Spleen (tissue), 11 donors: Measurements from ENCODE around the gene CXCR3. TPM values are rescaled to one million over a fixed set of nuclear protein-coding genes. Genes with fewer than 3 reads are reported as not detected.
A peak's percentile ranks its signal among the peaks of the same experiment; 100 is the strongest.

Source experiments
- DNase-seq: peaks from one replicate; pipeline ENCODE4 v3.0.0-alpha.2; 2020
- H3K27ac ChIP-seq, 8 donors: fragments of 200-600 bp; sonication (generic) in 7 of 8; 1 replicate in 4 of 8; 2 replicates in 4 of 8; pipeline versions ENCODE4 v1.5.0 to v1.8.0; 2016 to 2021; ENCODE audit warnings: inconsistent platforms in 4 of 8, mild to moderate bottlenecking in 4 of 8, moderate library complexity in 1 of 8
- H3K27me3 ChIP-seq, 7 donors: fragments of 200-600 bp; sonication (generic) in 6 of 7; replicated peaks in 1 of 7; 1 replicate in 4 of 7; 2 replicates in 3 of 7; pipeline versions ENCODE4 v1.5.0 to v1.8.0; 2016 to 2021; ENCODE audit warnings: inconsistent platforms in 3 of 7, mild to moderate bottlenecking in 1 of 7
- H3K36me3 ChIP-seq, 6 donors: fragments of 200-600 bp; sonication (generic) in 5 of 6; 1 replicate in 4 of 6; 2 replicates in 2 of 6; pipeline versions ENCODE4 v1.5.0 to v1.8.0; 2016 to 2021; ENCODE audit warnings: inconsistent platforms in 2 of 6
- H3K4me1 ChIP-seq, 6 donors: fragments of 200-600 bp; sonication (generic) in 5 of 6; 1 replicate in 3 of 6; 2 replicates in 3 of 6; pipeline versions ENCODE4 v1.5.0 to v1.8.0; 2016 to 2021; ENCODE audit warnings: inconsistent platforms in 3 of 6
- H3K4me3 ChIP-seq, 8 donors: fragments of 200-600 bp; sonication (generic) in 7 of 8; 1 replicate in 4 of 8; 2 replicates in 4 of 8; pipeline versions ENCODE4 v1.5.0 to v1.8.0; 2016 to 2021; ENCODE audit warnings: inconsistent platforms in 4 of 8, mild to moderate bottlenecking in 4 of 8, moderate library complexity in 2 of 8
- H3K9me3 ChIP-seq, 8 donors: fragments of 200-600 bp; sonication (generic) in 7 of 8; 1 replicate in 4 of 8; 2 replicates in 4 of 8; pipeline versions ENCODE4 v1.5.0 to v1.8.0; 2016 to 2021; ENCODE audit warnings: inconsistent platforms in 4 of 8
- CTCF ChIP-seq, 11 experiments: fragments of 200-600 bp in 7 of 11; fragments of 450-650 bp in 4 of 11; sonication (generic) in 4 of 11; IDR thresholded peaks in 8 of 11; conservative IDR thresholded peaks in 3 of 11; 1 replicate in 7 of 11; 2 replicates in 4 of 11; pipeline versions ENCODE4 v1.4.0 to v1.8.0; 2016 to 2021; ENCODE audit warnings: antibody characterized with exemption in 11 of 11, inconsistent platforms in 4 of 11, mild to moderate bottlenecking in 1 of 11
- POLR2A ChIP-seq, 3 donors: fragments of 450-650 bp; IDR thresholded peaks; one replicate each; pipeline ENCODE4 v1.5.1; 2017; ENCODE audit warnings: antibody characterized with exemption in 3 of 3, mild to moderate bottlenecking in 1 of 3
- POLR2AphosphoS5 ChIP-seq, 3 donors: sonication (generic); formaldehyde crosslinking; IDR thresholded peaks; one replicate each; pipeline ENCODE4 v1.5.1; 2017; ENCODE audit warnings: antibody characterized with exemption in 3 of 3
- WGBS, 5 donors: extraction: QIAGEN DNeasy Blood & Tissue Kit in 3 of 5; methylation state at CpG; one replicate each; pipeline versions ENCODE4 v1.1.5 to v1.1.7; 2013 to 2018; 5-methylcytosine and 5-hydroxymethylcytosine counted together
- intact Hi-C: fragments of 100-400 bp; cut with DNase I; formaldehyde crosslinking; loops from one replicate; pipeline ENCODE4 v1.15.0; 2023; ENCODE audit warnings: low total_unique reads
- polyA plus RNA-seq, 3 donors: library from polyadenylated mRNA; stranded (reverse); fragments of 200-250 nt; gene quantifications; one replicate each; pipeline ENCODE4 v1.2.1, GENCODE V29; 2013
- total RNA-seq, 7 donors: library from RNA; depleted of rRNA in 3 of 7; stranded (reverse); fragments of >200 nt in 3 of 7; fragmentation: NEBNext Ultra II Directional in 4 of 7; extraction: Animal tissue kit (Norgen Biotek cat#: 25700) in 4 of 7; gene quantifications; one replicate each; pipeline versions ENCODE4 v1.1.0 to v1.2.1, GENCODE V29; 2016 to 2021
- donor health status: healthy with polysubstance abuse.
- donor health status: DM: no; HTN: no; CAD: no; lungs with moderate emphysema.
- donor health status: DM: no; HTN: no; CAD: no.
- donor health status: Bipolar disorder and iron deficiency.
- donor health status: healthy.
- donor health status: DM: no; HTN: no; CAD: no.
- donor health status: DM: yes; HTN: yes; CAD: no.

The CXCR3 gene
- total and polyA plus RNA-seq, 10 donors = 4.4 to 13.9 (median 8.0) TPM

- Histone ChIP-seq H3K27me3 (no peaks in the 10 kb centered on the region), H3K27ac (peak overlapping the region in 5 of 8 donors; percentile 44 to 81 (median 71)), H3K36me3 (peaks cover 0 to 13% (median 0%) of the 10 kb centered on the region in 6 donors), H3K4me1 (peaks cover 33 to 74% (median 62%) of the 10 kb centered on the region in 6 donors), H3K4me3 (no peak overlapping the region), H3K9me3 (no peaks in the 10 kb centered on the region)
- intact Hi-C loops = no loop called here
- TF ChIP-seq CTCF (IDR thresholded peaks at IDR 0.05 in 8 of 11, conservative IDR thresholded peaks at IDR 0.05 in 3 of 11) = no peak
- TF ChIP-seq POLR2AphosphoS5 (IDR thresholded peaks at IDR 0.05) = no peak
- TF ChIP-seq POLR2A (IDR thresholded peaks at IDR 0.05) = no peak
- DNase-seq = no peak
- WGBS, 5 donors = 52 to 73% (median 62%) methylated on average over 8 of the region's 8 CpGs
Observed at GRCh38 chrX:71619193-71619592, 882 bp upstream of the CXCR3 start.

GRCh38 chrX:71618787-71619186, 476 bp upstream of the CXCR3 start:
- Histone ChIP-seq H3K36me3 (peaks cover 0 to 17% (median 0%) of the 10 kb centered on the region in 6 donors), H3K9me3 (no peaks in the 10 kb centered on the region), H3K4me3 (peak overlapping the region in 2 of 8 donors; percentile 29 to 64), H3K27ac (peak overlapping the region in 5 of 8 donors; percentile 57 to 81 (median 71)), H3K4me1 (peaks cover 30 to 70% (median 58%) of the 10 kb centered on the region in 6 donors), H3K27me3 (no peaks in the 10 kb centered on the region)
- TF ChIP-seq CTCF (IDR thresholded peaks at IDR 0.05 in 8 of 11, conservative IDR thresholded peaks at IDR 0.05 in 3 of 11) (no peak), POLR2A (IDR thresholded peaks at IDR 0.05) (no peak), POLR2AphosphoS5 (IDR thresholded peaks at IDR 0.05) (no peak)
- 64 to 80% (median 76%) methylated on average over 3 of the region's 3 CpGs for WGBS, 5 donors
- intact Hi-C loops = no loop called here
- no peak for DNase-seq

GRCh38 chrX:71617742-71618141, 569 bp downstream of the CXCR3 start:
- Histone ChIP-seq H3K9me3 (no peaks in the 10 kb centered on the region), H3K27me3 (no peaks in the 10 kb centered on the region), H3K36me3 (peaks cover 0 to 27% (median 0%) of the 10 kb centered on the region in 6 donors), H3K4me1 (peaks cover 20 to 60% (median 48%) of the 10 kb centered on the region in 6 donors), H3K4me3 (peak overlapping the region in 5 of 8 donors; percentile 5 to 64 (median 29)), H3K27ac (peak overlapping the region in 6 of 8 donors; percentile 43 to 81 (median 65))
- no peak for TF ChIP-seq POLR2AphosphoS5 (IDR thresholded peaks at IDR 0.05)
- TF ChIP-seq POLR2A (IDR thresholded peaks at IDR 0.05) = no peak
- TF ChIP-seq CTCF (IDR thresholded peaks at IDR 0.05 in 8 of 11, conservative IDR thresholded peaks at IDR 0.05 in 3 of 11) = no peak
- no peak for DNase-seq
- 42 to 65% (median 58%) methylated on average over 8 of the region's 8 CpGs for WGBS, 5 donors
- intact Hi-C loops = no loop called here

- DNase-seq = peak; percentile 84
- no peak for TF ChIP-seq POLR2A (IDR thresholded peaks at IDR 0.05)
- TF ChIP-seq CTCF (IDR thresholded peaks at IDR 0.05 in 8 of 11, conservative IDR thresholded peaks at IDR 0.05 in 3 of 11) = peak in 2 of 11 experiments; percentile 13 to 19
- peak in 2 of 3 donors; percentile 38 to 48 for TF ChIP-seq POLR2AphosphoS5 (IDR thresholded peaks at IDR 0.05)
- WGBS, 5 donors = 59 to 78% (median 74%) methylated on average over 25 to 43 of the region's 43 CpGs; no CpG with 5 or more reads in 1 of the 5 donors
- no peaks in the 10 kb centered on the region for H3K9me3 ChIP-seq
- peaks cover 14 to 51% (median 39%) of the 10 kb centered on the region in 6 donors for H3K4me1 ChIP-seq
- H3K36me3 ChIP-seq = peaks cover 0 to 36% (median 2%) of the 10 kb centered on the region in 6 donors
- H3K27ac ChIP-seq = peak overlapping the region in 6 of 8 donors; percentile 43 to 81 (median 65)
- H3K27me3 ChIP-seq = no peaks in the 10 kb centered on the region
- intact Hi-C loops = no loop called here
- peak overlapping the region in 7 of 8 donors; percentile 3 to 64 (median 21) for H3K4me3 ChIP-seq
Observed at GRCh38 chrX:71616672-71617529, 1.4 kb downstream of the CXCR3 start.
